ENCODE data around the gene CNKSR2.

Gene CNKSR2

GRCh38 chrX:21674430-21675186 lies 300.4 kb downstream of the CNKSR2 start:
- no peak for ATAC-seq
- no peak for DNase-seq

- ATAC-seq (no peak), DNase-seq (no peak)
Measured at GRCh38 chrX:21675931-21676330, 301.7 kb downstream of the CNKSR2 start.

- DNase-seq (no peak), ATAC-seq (no peak)
Measured at GRCh38 chrX:21678048-21678612, 303.9 kb downstream of the CNKSR2 start.

- ATAC-seq: no peak
- DNase-seq: no peak
Measured at GRCh38 chrX:21683941-21684340, 309.7 kb downstream of the CNKSR2 start.

GRCh38 chrX:21691512-21692018 lies 317.3 kb downstream of the CNKSR2 start:
- no peak for ATAC-seq
- DNase-seq: no peak

- ATAC-seq (no peak), DNase-seq (no peak)
Measured at GRCh38 chrX:21698272-21698671, 324.1 kb downstream of the CNKSR2 start.

GRCh38 chrX:21699136-21699535 lies 324.9 kb downstream of the CNKSR2 start:
- no peak for ATAC-seq
- no peak for DNase-seq

GRCh38 chrX:21700275-21700674 lies 326.1 kb downstream of the CNKSR2 start:
- no peak for ATAC-seq
- DNase-seq: no peak

- ATAC-seq: no peak
- no peak for DNase-seq
Measured at GRCh38 chrX:21700967-21701366, 326.7 kb downstream of the CNKSR2 start.

- no peak for DNase-seq
- ATAC-seq: no peak
Measured at GRCh38 chrX:21702725-21703124, 328.5 kb downstream of the CNKSR2 start.

Measured in stimulated activated naive CD8-positive, alpha-beta T cell treated with anti-CD3 and anti-CD28 coated beads, Interleukin-15, Interleukin-2, amounts not matched to agents 100 U/mL and 50 U/mL, for 24 hours (primary cell).